Spleen (tissue), 7 donors: ENCODE data around the gene ZFYVE19.

Experiments
- CTCF ChIP-seq, 11 experiments: fragments of 200-600 bp in 7 of 11; fragments of 450-650 bp in 4 of 11; sonication (generic) in 4 of 11; IDR thresholded peaks in 8 of 11; conservative IDR thresholded peaks in 3 of 11; 1 replicate in 7 of 11; 2 replicates in 4 of 11; pipeline versions ENCODE4 v1.4.0 to v1.8.0; 2016 to 2021; ENCODE audit warnings: antibody characterized with exemption in 11 of 11, inconsistent platforms in 4 of 11, mild to moderate bottlenecking in 1 of 11
- POLR2AphosphoS5 ChIP-seq, 3 donors: sonication (generic); formaldehyde crosslinking; IDR thresholded peaks; one replicate each; pipeline ENCODE4 v1.5.1; 2017; ENCODE audit warnings: antibody characterized with exemption in 3 of 3
- donor health status: DM: no; HTN: no; CAD: no; lungs with moderate emphysema.
- donor health status: DM: no; HTN: no; CAD: no.
- donor health status: DM: no; HTN: no; CAD: no.

GRCh38 chr15:40762919-40763800 lies 43.7 kb upstream of the ZFYVE19 start:
- TF ChIP-seq CTCF (IDR thresholded peaks at IDR 0.05 in 8 of 11, conservative IDR thresholded peaks at IDR 0.05 in 3 of 11) (no peak), POLR2AphosphoS5 (IDR thresholded peaks at IDR 0.05) (peak in 2 of 3 donors; percentile 46 to 62)
